ENCODE data around the gene TIMM44.

TIMM44 gene

GRCh38 chr19:7971553-7972520 lies 28.4 kb upstream of the TIMM44 start:
- ATAC-seq (replicated peaks; ENCODE audit: extremely low read depth, poor library complexity, severe bottlenecking): no peak
- H3K36me3 Mint-ChIP-seq (ENCODE audit: insufficient read depth): peaks cover 30% of the 10 kb centered on the region

GRCh38 chr19:7970716-7971448 lies 27.4 kb upstream of the TIMM44 start:
- H3K36me3 Mint-ChIP-seq (ENCODE audit: insufficient read depth): peaks cover 31% of the 10 kb centered on the region
- ATAC-seq (replicated peaks; ENCODE audit: extremely low read depth, poor library complexity, severe bottlenecking): no peak
- no peak for DNase-seq (ENCODE audit: low spot score in 2 of 2)
- H3K27me3 Mint-ChIP-seq: no peaks in the 10 kb centered on the region
- H3K4me1 Mint-ChIP-seq: no peaks in the 10 kb centered on the region
- no peaks in the 10 kb centered on the region for H3K9me3 Mint-ChIP-seq
- H3K27ac Mint-ChIP-seq (ENCODE audit: low read depth): no peak overlapping the region
- no peak overlapping the region for H3K4me3 Mint-ChIP-seq

More at GRCh38 chr19:7971553-7972520, 28.4 kb upstream of the TIMM44 start:
- DNase-seq (ENCODE audit: low spot score in 2 of 2): no peak
- Mint-ChIP-seq H3K4me1 (no peaks in the 10 kb centered on the region), H3K27ac (ENCODE audit: low read depth) (no peak overlapping the region), H3K27me3 (no peaks in the 10 kb centered on the region), H3K9me3 (no peaks in the 10 kb centered on the region), H3K4me3 (no peak overlapping the region)

GRCh38 chr19:7969555-7969939 lies 26.1 kb upstream of the TIMM44 start:
- Mint-ChIP-seq H3K27me3 (no peaks in the 10 kb centered on the region), H3K27ac (ENCODE audit: low read depth) (no peak overlapping the region), H3K4me1 (no peaks in the 10 kb centered on the region), H3K36me3 (ENCODE audit: insufficient read depth) (peaks cover 39% of the 10 kb centered on the region), H3K9me3 (no peaks in the 10 kb centered on the region), H3K4me3 (no peak overlapping the region)
- ATAC-seq (replicated peaks; ENCODE audit: extremely low read depth, poor library complexity, severe bottlenecking) (no peak), DNase-seq (ENCODE audit: low spot score in 2 of 2) (no peak)

- H3K36me3 Mint-ChIP-seq (ENCODE audit: insufficient read depth): peaks cover 37% of the 10 kb centered on the region
- no peak overlapping the region for H3K27ac Mint-ChIP-seq (ENCODE audit: low read depth)
- H3K4me1 Mint-ChIP-seq: no peaks in the 10 kb centered on the region
- no peaks in the 10 kb centered on the region for H3K27me3 Mint-ChIP-seq
- no peak for ATAC-seq (replicated peaks; ENCODE audit: extremely low read depth, poor library complexity, severe bottlenecking)
- no peak for DNase-seq (ENCODE audit: low spot score in 2 of 2)
- no peaks in the 10 kb centered on the region for H3K9me3 Mint-ChIP-seq
- H3K4me3 Mint-ChIP-seq: no peak overlapping the region
Observed at GRCh38 chr19:7968796-7969554, 25.5 kb upstream of the TIMM44 start.

DNA sequence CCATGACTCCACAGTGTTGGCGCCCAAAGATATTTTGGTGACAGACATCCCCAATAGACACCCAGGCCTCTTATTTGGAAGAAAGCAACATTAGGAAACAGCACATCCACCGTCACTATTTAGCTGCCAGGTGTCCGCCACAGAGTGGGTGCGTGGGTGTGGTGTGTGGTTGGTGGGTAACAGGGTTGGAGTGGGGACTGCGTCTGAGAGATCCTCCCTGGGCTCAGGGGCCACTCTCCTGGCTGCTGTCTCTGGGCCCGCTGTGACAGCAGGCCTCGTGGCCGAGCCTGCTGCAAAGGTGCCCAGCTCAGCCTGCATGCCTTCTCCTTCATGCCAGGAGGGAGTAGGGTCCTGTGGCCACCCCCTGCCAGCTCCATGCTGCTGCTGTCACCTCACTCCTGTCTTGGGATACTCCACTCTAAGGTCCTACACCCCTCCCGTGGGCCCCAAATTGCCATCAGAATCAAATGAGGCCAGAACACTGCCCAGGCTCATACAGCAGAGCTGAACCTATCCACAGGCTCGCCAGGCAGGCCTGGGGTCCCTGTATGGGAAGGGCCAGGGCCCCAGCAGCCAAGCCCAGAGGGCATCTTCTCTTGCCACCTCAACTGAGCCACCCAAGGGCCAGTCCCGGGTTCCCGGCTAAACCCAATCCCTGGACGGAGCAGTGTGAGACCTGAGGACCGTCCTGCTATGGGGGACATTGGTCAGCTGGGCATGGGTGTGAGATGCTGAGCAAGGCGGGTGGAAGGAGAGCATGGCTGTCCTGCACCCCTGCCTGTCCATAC lies 24.7 kb upstream of the TIMM44 start:
- ATAC-seq (replicated peaks; ENCODE audit: extremely low read depth, poor library complexity, severe bottlenecking) (no peak), DNase-seq (ENCODE audit: low spot score in 2 of 2) (no peak)
- H3K27ac Mint-ChIP-seq (ENCODE audit: low read depth): no peak overlapping the region
- H3K36me3 Mint-ChIP-seq (ENCODE audit: insufficient read depth): peaks cover 32% of the 10 kb centered on the region
- H3K27me3 Mint-ChIP-seq: no peaks in the 10 kb centered on the region
- H3K9me3 Mint-ChIP-seq: no peaks in the 10 kb centered on the region
- H3K4me3 Mint-ChIP-seq: no peak overlapping the region
- no peaks in the 10 kb centered on the region for H3K4me1 Mint-ChIP-seq

- Mint-ChIP-seq H3K4me1 (no peaks in the 10 kb centered on the region), H3K4me3 (no peak overlapping the region), H3K36me3 (ENCODE audit: insufficient read depth) (peaks cover 31% of the 10 kb centered on the region), H3K27me3 (no peaks in the 10 kb centered on the region), H3K27ac (ENCODE audit: low read depth) (no peak overlapping the region), H3K9me3 (no peaks in the 10 kb centered on the region)
- ATAC-seq (replicated peaks; ENCODE audit: extremely low read depth, poor library complexity, severe bottlenecking) (no peak), DNase-seq (ENCODE audit: low spot score in 2 of 2) (no peak)
Observed at GRCh38 chr19:7965921-7966665, 22.6 kb upstream of the TIMM44 start.

- DNase-seq (ENCODE audit: low spot score in 2 of 2) (no peak), ATAC-seq (replicated peaks; ENCODE audit: extremely low read depth, poor library complexity, severe bottlenecking) (no peak)
- Mint-ChIP-seq H3K27ac (ENCODE audit: low read depth) (no peak overlapping the region), H3K4me1 (no peaks in the 10 kb centered on the region), H3K36me3 (ENCODE audit: insufficient read depth) (peaks cover 28% of the 10 kb centered on the region), H3K27me3 (no peaks in the 10 kb centered on the region), H3K4me3 (no peak overlapping the region), H3K9me3 (no peaks in the 10 kb centered on the region)
Observed at GRCh38 chr19:7965259-7965841, 21.9 kb upstream of the TIMM44 start.

GRCh38 chr19:7963566-7963965 lies 20.1 kb upstream of the TIMM44 start:
- H3K27ac Mint-ChIP-seq (ENCODE audit: low read depth): no peak overlapping the region
- ATAC-seq (replicated peaks; ENCODE audit: extremely low read depth, poor library complexity, severe bottlenecking) (no peak), DNase-seq (ENCODE audit: low spot score in 2 of 2) (no peak)
- peaks cover 32% of the 10 kb centered on the region for H3K36me3 Mint-ChIP-seq (ENCODE audit: insufficient read depth)
- no peaks in the 10 kb centered on the region for H3K9me3 Mint-ChIP-seq
- H3K27me3 Mint-ChIP-seq: no peaks in the 10 kb centered on the region
- no peaks in the 10 kb centered on the region for H3K4me1 Mint-ChIP-seq
- H3K4me3 Mint-ChIP-seq: no peak overlapping the region

GRCh38 chr19:7962644-7963268 lies 19.3 kb upstream of the TIMM44 start:
- Mint-ChIP-seq H3K4me1 (no peaks in the 10 kb centered on the region), H3K27ac (ENCODE audit: low read depth) (no peak overlapping the region), H3K4me3 (no peak overlapping the region), H3K9me3 (no peaks in the 10 kb centered on the region), H3K36me3 (ENCODE audit: insufficient read depth) (peaks cover 35% of the 10 kb centered on the region), H3K27me3 (no peaks in the 10 kb centered on the region)
- ATAC-seq (replicated peaks; ENCODE audit: extremely low read depth, poor library complexity, severe bottlenecking): no peak
- DNase-seq (ENCODE audit: low spot score in 2 of 2): no peak

- no peak for DNase-seq (ENCODE audit: low spot score in 2 of 2)
- Mint-ChIP-seq H3K27ac (ENCODE audit: low read depth) (no peak overlapping the region), H3K4me1 (no peaks in the 10 kb centered on the region), H3K36me3 (ENCODE audit: insufficient read depth) (peaks cover 29% of the 10 kb centered on the region), H3K27me3 (no peaks in the 10 kb centered on the region), H3K9me3 (no peaks in the 10 kb centered on the region), H3K4me3 (no peak overlapping the region)
- ATAC-seq (replicated peaks; ENCODE audit: extremely low read depth, poor library complexity, severe bottlenecking): no peak
Observed at GRCh38 chr19:7961920-7962626, 18.6 kb upstream of the TIMM44 start.
